B cell (primary cell): ENCODE data around the gene POU3F3. TPM values are rescaled to one million over a fixed set of nuclear protein-coding genes. Genes with fewer than 3 reads are reported as not detected.

Source experiments
- ATAC-seq: fragments of 200-7000 bp; cut with Tn5 transposase; one replicate; pipeline ENCODE4 v1.10.0; 2021; ENCODE audit warnings: low read depth, mild to moderate bottlenecking, moderate number of reproducible peaks, moderate library complexity
- CTCF ChIA-PET: fragments of 350-600 bp; sonication (Branson Sonifier 250); formaldehyde crosslinking; loops from one replicate; lab custom pipeline; 2021; ENCODE audit warnings: antibody characterized with exemption, inconsistent platforms; lab: Charles Lee
- POLR2A ChIA-PET: fragments of 350-600 bp; sonication (Branson Sonifier 250); formaldehyde crosslinking; loops from one replicate; lab custom pipeline; 2021; ENCODE audit warnings: antibody characterized with exemption; lab: Charles Lee
- DNase-seq: peaks from one replicate; pipeline ENCODE4 v3.0.0; 2013
- H2AFZ ChIP-seq: 2 replicates; pipeline ENCODE4 v1.6.1; 2012; ENCODE audit warnings: mild to moderate bottlenecking, low read depth, low read length; ENCODE audit not compliant: insufficient read depth, poor library complexity, severe bottlenecking
- H3K27ac ChIP-seq, 2 donors: 1 replicate in 1 of 2; 2 replicates in 1 of 2; pipeline ENCODE4 v1.5.1; 2012 to 2013; ENCODE audit warnings: low read length in 2 of 2, mild to moderate bottlenecking in 2 of 2, moderate library complexity in 1 of 2
- H3K27me3 ChIP-seq, 4 experiments: fragments of 200-600 bp in 1 of 4; sonication (generic) in 1 of 4; replicated peaks in 1 of 4; 1 replicate in 2 of 4; 2 replicates in 2 of 4; pipeline versions ENCODE4 v1.6.1 to v1.7.0; 2013 to 2016; ENCODE audit warnings: low read length in 3 of 4, mild to moderate bottlenecking in 2 of 4, mixed read lengths in 1 of 4, moderate library complexity in 1 of 4; ENCODE audit not compliant: insufficient read depth in 4 of 4, control insufficient read depth in 3 of 4; ENCODE audit errors: control extremely low read depth in 1 of 4
- H3K36me3 ChIP-seq, 2 experiments: replicated peaks in 1 of 2; 1 replicate in 1 of 2; 2 replicates in 1 of 2; pipeline versions ENCODE4 v1.6.1 to v1.7.1; 2013; ENCODE audit warnings: low read length in 1 of 2; ENCODE audit not compliant: insufficient read depth in 2 of 2, control insufficient read depth in 1 of 2; ENCODE audit errors: control extremely low read depth in 1 of 2, extremely low read depth in 1 of 2
- H3K4me1 ChIP-seq, 2 donors: fragments of 200-600 bp in 1 of 2; sonication (generic) in 1 of 2; 1 replicate in 1 of 2; 2 replicates in 1 of 2; pipeline versions ENCODE4 v1.5.1 to v1.6.1; 2013 to 2017; ENCODE audit warnings: low read length in 2 of 2; ENCODE audit not compliant: control insufficient read depth in 2 of 2, insufficient read depth in 2 of 2
- H3K4me2 ChIP-seq: replicated peaks from 2 replicates; pipeline ENCODE3; 2012; ENCODE audit warnings: mild to moderate bottlenecking, low read depth, low read length; ENCODE audit not compliant: poor library complexity, severe bottlenecking
- H3K4me3 ChIP-seq, 5 experiments: fragments of 200-600 bp in 1 of 5; sonication (generic) in 1 of 5; 1 replicate in 3 of 5; 2 replicates in 2 of 5; pipeline versions ENCODE4 v1.5.1 to v1.7.0; 2011 to 2016; ENCODE audit warnings: low read length in 4 of 5, mild to moderate bottlenecking in 4 of 5, low read depth in 2 of 5, control low read depth in 1 of 5, moderate library complexity in 1 of 5; ENCODE audit not compliant: insufficient read depth in 1 of 5; ENCODE audit errors: control extremely low read depth in 1 of 5, extremely low read depth in 1 of 5
- H3K79me2 ChIP-seq: fragments of 200-600 bp; sonication (generic); one replicate; pipeline ENCODE4 v1.6.0; 2016; ENCODE audit warnings: low read length; ENCODE audit not compliant: control insufficient read depth, insufficient read depth
- H3K9ac ChIP-seq: fragments of 200-600 bp; sonication (generic); 2 replicates; pipeline ENCODE4 v1.6.1; 2017; ENCODE audit warnings: mild to moderate bottlenecking, low read length, moderate library complexity
- H3K9me3 ChIP-seq, 3 donors: one replicate each; pipeline versions ENCODE4 v1.6.1 to v1.7.1; 2013; ENCODE audit warnings: low read length in 2 of 3; ENCODE audit not compliant: control insufficient read depth in 2 of 3, insufficient read depth in 1 of 3; ENCODE audit errors: control extremely low read depth in 1 of 3
- H4K20me1 ChIP-seq: 2 replicates; pipeline ENCODE4 v1.6.0; 2012; ENCODE audit warnings: mild to moderate bottlenecking, low read length; ENCODE audit not compliant: insufficient read depth, control insufficient read depth, poor library complexity, severe bottlenecking
- H3K27ac Mint-ChIP-seq: one replicate; pipeline ENCODE4 v1.8.0; 2021; ENCODE audit warnings: mixed read lengths
- H3K27me3 Mint-ChIP-seq: one replicate; pipeline ENCODE4 v1.8.0; 2021; ENCODE audit warnings: mixed read lengths
- H3K4me1 Mint-ChIP-seq: one replicate; pipeline ENCODE4 v1.8.0; 2021; ENCODE audit warnings: mixed read lengths
- H3K4me3 Mint-ChIP-seq: one replicate; pipeline ENCODE4 v1.8.0; 2021; ENCODE audit warnings: mixed read lengths
- H3K9me3 Mint-ChIP-seq: one replicate; pipeline ENCODE4 v1.8.0; 2022; ENCODE audit warnings: mixed read lengths; ENCODE audit not compliant: insufficient read depth
- EZH2 ChIP-seq: IDR thresholded peaks from 2 replicates; pipeline ENCODE4 v1.6.1; 2012; ENCODE audit warnings: borderline replicate concordance, low read depth, mild to moderate bottlenecking, moderate library complexity, low read length; ENCODE audit not compliant: insufficient read depth, poor library complexity, severe bottlenecking
- WGBS: methylation state at CpG from one replicate; pipeline ENCODE4 v1.1.5; 2013; ENCODE audit warnings: missing lambda C conversion rate; ENCODE audit not compliant: insufficient coverage; 5-methylcytosine and 5-hydroxymethylcytosine counted together
- intact Hi-C: fragments of 100-400 bp; cut with micrococcal nuclease; formaldehyde crosslinking; loops from one replicate; pipeline ENCODE4 v1.10.0; 2022
- polyA plus RNA-seq: library from polyadenylated mRNA; depleted of rRNA; stranded (reverse); fragments of >200 nt; gene quantifications from 2 replicates; pipeline ENCODE4 v1.2.3, GENCODE V29; 2012
- total RNA-seq, 2 donors: library from RNA; stranded (reverse); fragments of 120-200 nt in 1 of 2; gene quantifications; 1 replicate in 1 of 2; 2 replicates in 1 of 2; pipeline versions ENCODE4 v1.2.3 to v1.2.4, GENCODE V29; 2013 to 2022
- TF ChIP-seq, protein P1 (sequence below): fragments of 200-600 bp; IDR thresholded peaks from one replicate; pipeline ENCODE4 v1.8.0; 2022; ENCODE audit warnings: antibody characterized with exemption, mild to moderate bottlenecking

POU3F3 gene
- total and polyA plus RNA-seq, 2 donors (not counting 1 experiment from before 2014, with no cell fraction given), result 0.03 to 0.12 TPM

DNA sequence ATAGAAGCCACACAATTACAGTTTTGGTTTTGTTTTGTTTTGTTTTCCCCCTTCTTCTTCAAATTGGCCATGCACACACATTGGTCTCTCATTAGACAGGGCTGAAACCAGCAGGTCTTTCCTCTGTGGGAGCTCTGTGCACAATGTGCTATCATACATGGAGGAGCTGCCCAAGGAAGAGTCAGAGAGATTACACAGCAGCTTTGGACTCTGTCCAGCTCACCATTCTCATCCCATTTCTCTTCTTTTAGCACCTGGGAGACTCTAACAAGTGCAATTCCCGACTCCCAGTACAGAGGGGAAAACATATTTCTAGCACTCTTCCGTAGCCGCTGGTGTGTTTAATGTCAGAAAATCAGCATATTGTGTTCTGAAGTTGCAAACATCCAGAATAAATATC is 29.4 kb downstream of the POU3F3 start:
- Mint-ChIP-seq H3K4me3 (no peak overlapping the region), H3K9me3 (peaks cover 4% of the 10 kb centered on the region), H3K27ac (no peak overlapping the region), H3K27me3 (peaks cover 33% of the 10 kb centered on the region), H3K4me1 (peaks cover 14% of the 10 kb centered on the region)
- Histone ChIP-seq H3K9me3 (peaks cover 0 to 3% (median 0%) of the 10 kb centered on the region in 3 donors), H3K27me3 (peaks cover 0 to 8% (median 4%) of the 10 kb centered on the region in 4 experiments), H3K4me2 (no peak overlapping the region), H3K79me2 (no peaks in the 10 kb centered on the region), H3K36me3 (no peaks in the 10 kb centered on the region), H3K4me3 (no peak overlapping the region), H3K4me1 (peaks cover 10 to 12% of the 10 kb centered on the region in 2 donors), H4K20me1 (no peaks in the 10 kb centered on the region), H2AFZ (no peak overlapping the region), H3K27ac (no peak overlapping the region), H3K9ac (no peak overlapping the region)
- intact Hi-C loops, result no loop called here
- ATAC-seq, result no peak
- ChIA-PET POLR2A (no interaction called here), CTCF (interaction anchor here (1.4 to 1.5 kb wide), 2 partner anchors 9 to 93 kb away, joined by 3 to 4 read pairs; no protein-coding TSS in a partner anchor)
- TF ChIP-seq EZH2, result no peak
- TF ChIP-seq, protein P1, sequence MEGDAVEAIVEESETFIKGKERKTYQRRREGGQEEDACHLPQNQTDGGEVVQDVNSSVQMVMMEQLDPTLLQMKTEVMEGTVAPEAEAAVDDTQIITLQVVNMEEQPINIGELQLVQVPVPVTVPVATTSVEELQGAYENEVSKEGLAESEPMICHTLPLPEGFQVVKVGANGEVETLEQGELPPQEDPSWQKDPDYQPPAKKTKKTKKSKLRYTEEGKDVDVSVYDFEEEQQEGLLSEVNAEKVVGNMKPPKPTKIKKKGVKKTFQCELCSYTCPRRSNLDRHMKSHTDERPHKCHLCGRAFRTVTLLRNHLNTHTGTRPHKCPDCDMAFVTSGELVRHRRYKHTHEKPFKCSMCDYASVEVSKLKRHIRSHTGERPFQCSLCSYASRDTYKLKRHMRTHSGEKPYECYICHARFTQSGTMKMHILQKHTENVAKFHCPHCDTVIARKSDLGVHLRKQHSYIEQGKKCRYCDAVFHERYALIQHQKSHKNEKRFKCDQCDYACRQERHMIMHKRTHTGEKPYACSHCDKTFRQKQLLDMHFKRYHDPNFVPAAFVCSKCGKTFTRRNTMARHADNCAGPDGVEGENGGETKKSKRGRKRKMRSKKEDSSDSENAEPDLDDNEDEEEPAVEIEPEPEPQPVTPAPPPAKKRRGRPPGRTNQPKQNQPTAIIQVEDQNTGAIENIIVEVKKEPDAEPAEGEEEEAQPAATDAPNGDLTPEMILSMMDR, result no peak
- 80% methylated on average over 1 of the region's 3 CpGs for WGBS
- no peak for DNase-seq

DNA sequence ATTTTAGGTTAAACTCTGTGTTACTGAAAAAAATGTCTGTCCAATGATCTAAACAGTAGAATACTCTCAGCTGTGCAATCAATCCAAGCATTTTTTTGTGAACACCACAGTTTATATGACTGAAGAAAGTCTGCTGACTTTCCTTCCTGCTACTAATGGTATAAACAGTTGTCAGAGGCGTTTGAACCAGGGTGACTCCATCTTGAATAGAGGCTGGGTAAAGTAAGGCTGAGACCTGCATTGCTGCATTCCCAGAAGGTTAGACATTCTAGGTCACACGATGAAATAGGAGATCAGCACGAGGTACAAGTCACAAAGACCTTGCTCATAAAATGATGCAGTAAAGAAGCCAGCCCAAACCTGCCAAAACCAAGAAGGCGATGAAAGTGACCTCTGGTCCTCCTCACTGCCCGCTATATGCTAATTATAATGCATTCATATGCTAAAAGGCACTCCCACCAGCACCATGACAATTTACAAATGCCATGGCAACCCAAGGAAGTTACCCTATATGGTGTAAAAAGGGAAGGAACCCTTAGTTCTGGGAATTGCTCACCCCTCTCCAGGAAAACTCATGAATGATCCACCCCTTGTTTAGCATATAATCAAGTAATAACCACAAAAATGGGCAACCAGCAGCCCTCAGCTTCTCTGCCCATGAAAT is 31.3 kb downstream of the POU3F3 start:
- ATAC-seq, result no peak
- TF ChIP-seq EZH2, result no peak
- Histone ChIP-seq H3K36me3 (no peaks in the 10 kb centered on the region), H3K27me3 (peaks cover 0 to 4% (median 2%) of the 10 kb centered on the region in 4 experiments), H3K4me1 (peaks cover 23 to 31% of the 10 kb centered on the region in 2 donors), H3K4me2 (no peak overlapping the region), H3K9me3 (peaks cover 0 to 13% (median 0%) of the 10 kb centered on the region in 3 donors), H4K20me1 (no peaks in the 10 kb centered on the region), H2AFZ (no peak overlapping the region), H3K27ac (no peak overlapping the region), H3K4me3 (no peak overlapping the region), H3K79me2 (no peaks in the 10 kb centered on the region), H3K9ac (no peak overlapping the region)
- H3K4me1 Mint-ChIP-seq, result peaks cover 31% of the 10 kb centered on the region
- intact Hi-C loops, result no loop called here
- ChIA-PET POLR2A (no interaction called here), CTCF (no interaction called here)
- no peak overlapping the region for H3K27ac Mint-ChIP-seq
- peaks cover 4% of the 10 kb centered on the region for H3K9me3 Mint-ChIP-seq
- 82% methylated on average over 4 of the region's 5 CpGs for WGBS
- H3K4me3 Mint-ChIP-seq, result no peak overlapping the region
- H3K27me3 Mint-ChIP-seq, result peaks cover 25% of the 10 kb centered on the region
- DNase-seq, result no peak
